ENCODE measurements around the gene ADPRH. TPM values are rescaled to one million over a fixed set of nuclear protein-coding genes. Genes with fewer than 3 reads are reported as not detected.

The ADPRH gene
- total RNA-seq, 1 experiment from 2014 or later: 3.6 TPM

DNA sequence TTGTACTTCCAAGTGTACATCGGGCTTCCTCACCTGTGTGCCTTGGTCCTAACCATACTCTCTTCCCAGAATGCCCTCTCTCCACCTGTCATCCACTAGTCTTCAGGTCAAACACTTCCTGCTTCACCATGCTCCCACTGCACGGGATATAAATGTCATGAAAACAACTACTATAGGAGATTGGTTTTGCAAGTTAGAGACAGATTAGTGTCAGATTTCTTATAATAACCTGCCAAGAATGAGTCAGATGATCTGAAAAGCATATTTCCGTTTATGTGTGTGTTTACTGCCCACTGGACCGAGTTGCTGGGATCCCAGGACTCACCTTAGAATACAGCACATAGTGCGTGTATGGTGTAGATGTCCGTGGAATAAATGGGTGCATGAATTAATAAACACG lies 39.8 kb downstream of the ADPRH start (continued):
- TF ChIP-seq PREB (CRISPR knock-in tag; IDR thresholded peaks at IDR 0.05; ENCODE audit: borderline replicate concordance): no peak
- TF ChIP-seq JAZF1 (CRISPR knock-in tag; IDR thresholded peaks at IDR 0.05): no peak
- no peak for TF ChIP-seq ZBTB21 (CRISPR knock-in tag; IDR thresholded peaks at IDR 0.05; ENCODE audit: borderline replicate concordance)

DNA sequence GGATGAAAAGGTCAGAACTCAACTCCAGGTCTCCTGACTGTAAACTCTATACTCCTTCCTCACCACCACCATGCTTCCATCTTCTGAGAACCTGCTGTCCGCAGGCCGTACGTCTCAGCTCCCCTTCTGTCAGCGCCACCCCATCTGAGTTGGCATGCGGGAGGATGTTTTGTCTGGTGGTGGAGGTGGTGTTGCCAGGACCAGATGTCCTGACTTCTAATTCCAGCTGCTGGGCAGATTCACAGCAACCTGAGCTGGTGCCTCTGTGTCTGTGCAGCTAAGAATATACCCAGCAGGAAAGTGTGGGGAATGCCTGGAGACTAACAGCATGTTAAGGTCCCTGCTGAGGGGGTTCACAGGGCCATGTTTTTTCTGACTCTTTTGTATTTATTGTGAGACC lies 41.6 kb downstream of the ADPRH start:
- Mint-ChIP-seq H3K9me3 (peaks cover 5% of the 10 kb centered on the region; the same call in 1 of the 2 replicates), H3K4me3 (no peak overlapping the region), H3K27me3 (ENCODE audit: low read depth) (no peaks in the 10 kb centered on the region; the same call in none of the 2 replicates), H3K27ac (no peak overlapping the region), H3K36me3 (no peaks in the 10 kb centered on the region; the same call in 1 of the 2 replicates), H3K4me1 (peaks cover 8% of the 10 kb centered on the region)
- ChIA-PET POLR2A (no interaction called here), CTCF (no interaction called here)
- no peak for ATAC-seq
- DNase-seq (ENCODE audit: low spot score): no peak
- TF ChIP-seq MYBL2 (CRISPR knock-in tag; IDR thresholded peaks at IDR 0.05) (no peak), IRF1 (CRISPR knock-in tag; IDR thresholded peaks at IDR 0.05) (no peak), RORB (CRISPR knock-in tag; IDR thresholded peaks at IDR 0.05) (no peak), ETV6 (CRISPR knock-in tag; IDR thresholded peaks at IDR 0.05) (no peak), TCF7 (CRISPR knock-in tag; IDR thresholded peaks at IDR 0.05; ENCODE audit: low read depth) (no peak), SMAD4 (CRISPR knock-in tag; IDR thresholded peaks at IDR 0.05) (no peak), RELA (CRISPR knock-in tag; IDR thresholded peaks at IDR 0.05; ENCODE audit: borderline replicate concordance) (no peak), ATF1 (CRISPR knock-in tag; IDR thresholded peaks at IDR 0.05) (no peak), CREM (CRISPR knock-in tag; IDR thresholded peaks at IDR 0.05) (no peak), ZBTB43 (CRISPR knock-in tag; IDR thresholded peaks at IDR 0.05) (no peak), KAT7 (CRISPR knock-in tag; IDR thresholded peaks at IDR 0.05; ENCODE audit: borderline replicate concordance) (no peak), ESRRA (CRISPR knock-in tag; IDR thresholded peaks at IDR 0.05; ENCODE audit: borderline replicate concordance) (no peak), CREB1 (CRISPR knock-in tag; IDR thresholded peaks at IDR 0.05) (no peak), AFF4 (CRISPR knock-in tag; IDR thresholded peaks at IDR 0.05; ENCODE audit: borderline replicate concordance) (no peak), FOXP1 (CRISPR knock-in tag; IDR thresholded peaks at IDR 0.05; ENCODE audit: borderline replicate concordance) (no peak), USF2 (CRISPR knock-in tag; IDR thresholded peaks at IDR 0.05) (no peak)
- TF ChIP-seq, protein P1, sequence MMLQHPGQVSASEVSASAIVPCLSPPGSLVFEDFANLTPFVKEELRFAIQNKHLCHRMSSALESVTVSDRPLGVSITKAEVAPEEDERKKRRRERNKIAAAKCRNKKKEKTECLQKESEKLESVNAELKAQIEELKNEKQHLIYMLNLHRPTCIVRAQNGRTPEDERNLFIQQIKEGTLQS (CRISPR knock-in tag; conservative IDR thresholded peaks at IDR 0.05): no peak
- TF ChIP-seq, protein P2, sequence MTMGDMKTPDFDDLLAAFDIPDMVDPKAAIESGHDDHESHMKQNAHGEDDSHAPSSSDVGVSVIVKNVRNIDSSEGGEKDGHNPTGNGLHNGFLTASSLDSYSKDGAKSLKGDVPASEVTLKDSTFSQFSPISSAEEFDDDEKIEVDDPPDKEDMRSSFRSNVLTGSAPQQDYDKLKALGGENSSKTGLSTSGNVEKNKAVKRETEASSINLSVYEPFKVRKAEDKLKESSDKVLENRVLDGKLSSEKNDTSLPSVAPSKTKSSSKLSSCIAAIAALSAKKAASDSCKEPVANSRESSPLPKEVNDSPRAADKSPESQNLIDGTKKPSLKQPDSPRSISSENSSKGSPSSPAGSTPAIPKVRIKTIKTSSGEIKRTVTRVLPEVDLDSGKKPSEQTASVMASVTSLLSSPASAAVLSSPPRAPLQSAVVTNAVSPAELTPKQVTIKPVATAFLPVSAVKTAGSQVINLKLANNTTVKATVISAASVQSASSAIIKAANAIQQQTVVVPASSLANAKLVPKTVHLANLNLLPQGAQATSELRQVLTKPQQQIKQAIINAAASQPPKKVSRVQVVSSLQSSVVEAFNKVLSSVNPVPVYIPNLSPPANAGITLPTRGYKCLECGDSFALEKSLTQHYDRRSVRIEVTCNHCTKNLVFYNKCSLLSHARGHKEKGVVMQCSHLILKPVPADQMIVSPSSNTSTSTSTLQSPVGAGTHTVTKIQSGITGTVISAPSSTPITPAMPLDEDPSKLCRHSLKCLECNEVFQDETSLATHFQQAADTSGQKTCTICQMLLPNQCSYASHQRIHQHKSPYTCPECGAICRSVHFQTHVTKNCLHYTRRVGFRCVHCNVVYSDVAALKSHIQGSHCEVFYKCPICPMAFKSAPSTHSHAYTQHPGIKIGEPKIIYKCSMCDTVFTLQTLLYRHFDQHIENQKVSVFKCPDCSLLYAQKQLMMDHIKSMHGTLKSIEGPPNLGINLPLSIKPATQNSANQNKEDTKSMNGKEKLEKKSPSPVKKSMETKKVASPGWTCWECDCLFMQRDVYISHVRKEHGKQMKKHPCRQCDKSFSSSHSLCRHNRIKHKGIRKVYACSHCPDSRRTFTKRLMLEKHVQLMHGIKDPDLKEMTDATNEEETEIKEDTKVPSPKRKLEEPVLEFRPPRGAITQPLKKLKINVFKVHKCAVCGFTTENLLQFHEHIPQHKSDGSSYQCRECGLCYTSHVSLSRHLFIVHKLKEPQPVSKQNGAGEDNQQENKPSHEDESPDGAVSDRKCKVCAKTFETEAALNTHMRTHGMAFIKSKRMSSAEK (CRISPR knock-in tag; IDR thresholded peaks at IDR 0.05; ENCODE audit: borderline replicate concordance): no peak
- TF ChIP-seq, protein P3, sequence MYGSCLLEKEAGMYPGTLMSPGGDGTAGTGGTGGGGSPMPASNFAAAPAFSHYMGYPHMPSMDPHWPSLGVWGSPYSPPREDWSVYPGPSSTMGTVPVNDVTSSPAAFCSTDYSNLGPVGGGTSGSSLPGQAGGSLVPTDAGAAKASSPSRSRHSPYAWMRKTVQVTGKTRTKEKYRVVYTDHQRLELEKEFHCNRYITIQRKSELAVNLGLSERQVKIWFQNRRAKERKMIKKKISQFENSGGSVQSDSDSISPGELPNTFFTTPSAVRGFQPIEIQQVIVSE (CRISPR knock-in tag; IDR thresholded peaks at IDR 0.05; ENCODE audit: borderline replicate concordance): no peak
